Measurements from ENCODE around the gene CTNNAL1. TPM values are rescaled to one million over a fixed set of nuclear protein-coding genes. Genes with fewer than 3 reads are reported as not detected.
A peak's percentile ranks its signal among the peaks of the same experiment; 100 is the strongest.

CTNNAL1 gene
- total RNA-seq, 2 donors from 2014 or later, result 22.4 to 30.2 TPM

GRCh38 chr9:109012009-109012875 lies 1.1 kb downstream of the CTNNAL1 start:
- H3K9ac ChIP-seq (ENCODE audit: low read depth in 2 of 2, low read length in 2 of 2), result peak overlapping the region; percentile 76 to 82
- H3K36me3 ChIP-seq, result no peaks in the 10 kb centered on the region
- H3K27ac ChIP-seq, result peak overlapping the region; percentile 72
- no peaks in the 10 kb centered on the region for H3K27me3 ChIP-seq
- TF ChIP-seq, protein P1, sequence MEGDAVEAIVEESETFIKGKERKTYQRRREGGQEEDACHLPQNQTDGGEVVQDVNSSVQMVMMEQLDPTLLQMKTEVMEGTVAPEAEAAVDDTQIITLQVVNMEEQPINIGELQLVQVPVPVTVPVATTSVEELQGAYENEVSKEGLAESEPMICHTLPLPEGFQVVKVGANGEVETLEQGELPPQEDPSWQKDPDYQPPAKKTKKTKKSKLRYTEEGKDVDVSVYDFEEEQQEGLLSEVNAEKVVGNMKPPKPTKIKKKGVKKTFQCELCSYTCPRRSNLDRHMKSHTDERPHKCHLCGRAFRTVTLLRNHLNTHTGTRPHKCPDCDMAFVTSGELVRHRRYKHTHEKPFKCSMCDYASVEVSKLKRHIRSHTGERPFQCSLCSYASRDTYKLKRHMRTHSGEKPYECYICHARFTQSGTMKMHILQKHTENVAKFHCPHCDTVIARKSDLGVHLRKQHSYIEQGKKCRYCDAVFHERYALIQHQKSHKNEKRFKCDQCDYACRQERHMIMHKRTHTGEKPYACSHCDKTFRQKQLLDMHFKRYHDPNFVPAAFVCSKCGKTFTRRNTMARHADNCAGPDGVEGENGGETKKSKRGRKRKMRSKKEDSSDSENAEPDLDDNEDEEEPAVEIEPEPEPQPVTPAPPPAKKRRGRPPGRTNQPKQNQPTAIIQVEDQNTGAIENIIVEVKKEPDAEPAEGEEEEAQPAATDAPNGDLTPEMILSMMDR (IDR thresholded peaks at IDR 0.05), result no peak
- intact Hi-C loops (cut with DNase I), result loop anchor here (10.0 kb wide), 1 partner anchor 103 kb away; the partner anchor contains the start of gene TMEM245
- no peaks in the 10 kb centered on the region for H3K9me3 ChIP-seq
- DNase-seq, result peak; percentile 56
- H3K4me1 ChIP-seq, result no peaks in the 10 kb centered on the region
- peak overlapping the region; percentile 81 for H3K4me3 ChIP-seq

DNA sequence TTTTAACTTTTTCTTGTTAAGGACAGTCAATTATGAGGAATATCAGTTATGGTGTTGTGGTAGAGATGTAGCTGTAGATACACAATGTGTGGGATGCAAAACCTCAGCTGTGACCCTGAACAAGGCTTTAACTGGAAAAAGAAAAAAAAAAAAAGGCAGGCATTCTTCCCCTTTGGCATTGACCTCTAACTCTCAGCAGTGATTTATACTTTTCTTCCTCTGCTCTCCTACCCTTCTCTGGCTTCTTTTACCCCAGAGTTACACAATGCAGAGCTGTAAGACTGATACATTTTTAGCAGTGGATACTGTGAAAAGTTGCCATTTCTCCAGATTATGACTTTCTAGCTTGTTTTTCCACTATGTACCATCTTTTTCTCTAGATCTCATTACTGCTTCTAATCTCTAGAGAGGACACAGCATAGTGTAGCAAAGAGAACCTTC lies 2.0 kb downstream of the CTNNAL1 start:
- no peak overlapping the region for H3K9ac ChIP-seq (ENCODE audit: low read depth in 2 of 2, low read length in 2 of 2)
- no peaks in the 10 kb centered on the region for H3K4me1 ChIP-seq
- H3K4me3 ChIP-seq, result no peak overlapping the region
- no peaks in the 10 kb centered on the region for H3K9me3 ChIP-seq
- H3K36me3 ChIP-seq, result no peaks in the 10 kb centered on the region
- intact Hi-C loops (cut with DNase I), result loop anchor here (10.0 kb wide), 1 partner anchor 104 kb away; the partner anchor contains the start of gene TMEM245
- no peaks in the 10 kb centered on the region for H3K27me3 ChIP-seq
- H3K27ac ChIP-seq, result peak overlapping the region; percentile 72
- DNase-seq, result no peak
- TF ChIP-seq, protein P1 (IDR thresholded peaks at IDR 0.05), result no peak

- DNase-seq, result no peak
- intact Hi-C loops (cut with DNase I), result loop anchor here (10.0 kb wide), 1 partner anchor 104 kb away; the partner anchor contains the start of gene TMEM245
- TF ChIP-seq, protein P1 (IDR thresholded peaks at IDR 0.05), result no peak
- Histone ChIP-seq H3K27me3 (no peaks in the 10 kb centered on the region), H3K36me3 (no peaks in the 10 kb centered on the region), H3K4me1 (no peaks in the 10 kb centered on the region), H3K4me3 (no peak overlapping the region), H3K9ac (ENCODE audit: low read depth in 2 of 2, low read length in 2 of 2) (no peak overlapping the region), H3K9me3 (no peaks in the 10 kb centered on the region), H3K27ac (no peak overlapping the region)
Observed at GRCh38 chr9:109010746-109011145, 2.6 kb downstream of the CTNNAL1 start.

DNA sequence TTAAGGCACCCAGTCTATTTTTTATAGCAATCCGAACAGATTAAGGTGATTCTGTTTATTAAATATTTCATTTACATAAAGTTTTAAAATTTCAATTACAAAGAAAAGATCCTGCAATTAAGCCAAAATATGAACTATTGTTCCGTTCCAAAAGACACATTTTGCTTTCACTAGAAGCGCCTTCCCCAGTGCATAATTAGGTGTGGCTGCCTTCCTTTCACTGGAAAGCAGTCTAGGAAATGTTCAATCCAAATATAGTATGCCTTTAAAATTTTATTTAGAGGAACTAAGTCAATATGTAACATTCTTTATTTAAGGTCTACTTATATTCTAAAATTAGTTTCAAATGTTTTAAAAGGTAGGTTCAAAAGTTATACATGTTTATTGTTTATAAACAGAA lies 7.6 kb downstream of the CTNNAL1 start:
- no peak for DNase-seq
- Histone ChIP-seq H3K27me3 (no peaks in the 10 kb centered on the region), H3K4me1 (no peaks in the 10 kb centered on the region), H3K9ac (ENCODE audit: low read depth in 2 of 2, low read length in 2 of 2) (no peak overlapping the region), H3K36me3 (no peaks in the 10 kb centered on the region), H3K4me3 (no peak overlapping the region), H3K9me3 (no peaks in the 10 kb centered on the region), H3K27ac (no peak overlapping the region)
- intact Hi-C loops (cut with DNase I), result no loop called here
- TF ChIP-seq, protein P1 (IDR thresholded peaks at IDR 0.05), result no peak

GRCh38 chr9:109003116-109003515 lies 10.2 kb downstream of the CTNNAL1 start:
- Histone ChIP-seq H3K9me3 (no peaks in the 10 kb centered on the region), H3K4me1 (no peaks in the 10 kb centered on the region), H3K27ac (no peak overlapping the region), H3K9ac (ENCODE audit: low read depth in 2 of 2, low read length in 2 of 2) (no peak overlapping the region), H3K27me3 (no peaks in the 10 kb centered on the region), H3K36me3 (no peaks in the 10 kb centered on the region), H3K4me3 (no peak overlapping the region)
- TF ChIP-seq, protein P1 (IDR thresholded peaks at IDR 0.05), result no peak
- DNase-seq, result no peak
- intact Hi-C loops (cut with DNase I), result no loop called here
